Peyer's patch (tissue), 4 donors: ENCODE measurements around the gene COX7B2. TPM values are rescaled to one million over a fixed set of nuclear protein-coding genes. Genes with fewer than 3 reads are reported as not detected.

Experiments
- DNase-seq, 3 donors: peaks; one replicate each; pipeline ENCODE4 v3.0.0-alpha.2; 2017 to 2019
- H3K27ac ChIP-seq, 4 donors: fragments of 200-600 bp; sonication (generic); one replicate each; pipeline ENCODE4 v1.5.1; 2016 to 2019
- H3K27me3 ChIP-seq, 2 donors: fragments of 200-600 bp; sonication (generic); one replicate each; pipeline ENCODE4 v1.5.1; 2019
- H3K36me3 ChIP-seq, 3 donors: fragments of 200-600 bp; sonication (generic); one replicate each; pipeline ENCODE4 v1.5.1; 2016 to 2019
- H3K4me1 ChIP-seq, 4 donors: fragments of 200-600 bp; sonication (generic); one replicate each; pipeline ENCODE4 v1.5.1; 2016 to 2019
- H3K4me3 ChIP-seq, 4 donors: fragments of 200-600 bp; sonication (generic); 1 replicate in 3 of 4; 2 replicates in 1 of 4; pipeline ENCODE4 v1.5.1; 2016 to 2019; ENCODE audit warnings: mild to moderate bottlenecking in 1 of 4
- H3K9me3 ChIP-seq, 4 donors: fragments of 200-600 bp; sonication (generic); one replicate each; pipeline ENCODE4 v1.5.1; 2016 to 2019; ENCODE audit warnings: mild to moderate bottlenecking in 1 of 4
- POLR2A ChIP-seq, 2 donors: fragments of 450-650 bp; IDR thresholded peaks; one replicate each; pipeline ENCODE4 v1.5.1; 2017; ENCODE audit warnings: antibody characterized with exemption in 2 of 2, mild to moderate bottlenecking in 2 of 2, moderate library complexity in 2 of 2
- total RNA-seq, 4 donors: library from RNA; depleted of rRNA; stranded (reverse); fragments of >200 nt; gene quantifications; one replicate each; pipeline ENCODE4 v1.1.0, GENCODE V29; 2016
- TF ChIP-seq, protein P1 (sequence below), 6 experiments: fragments of 450-650 bp in 4 of 6; fragments of 200-600 bp in 2 of 6; sonication (generic) in 1 of 6; IDR thresholded peaks; one replicate each; pipeline ENCODE4 v1.5.1; 2017 to 2019; ENCODE audit warnings: antibody characterized with exemption in 6 of 6, mild to moderate bottlenecking in 3 of 6, moderate library complexity in 1 of 6

The COX7B2 gene, protein sequence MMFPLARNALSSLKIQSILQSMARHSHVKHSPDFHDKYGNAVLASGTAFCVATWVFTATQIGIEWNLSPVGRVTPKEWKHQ
- total RNA-seq, result not detected

DNA sequence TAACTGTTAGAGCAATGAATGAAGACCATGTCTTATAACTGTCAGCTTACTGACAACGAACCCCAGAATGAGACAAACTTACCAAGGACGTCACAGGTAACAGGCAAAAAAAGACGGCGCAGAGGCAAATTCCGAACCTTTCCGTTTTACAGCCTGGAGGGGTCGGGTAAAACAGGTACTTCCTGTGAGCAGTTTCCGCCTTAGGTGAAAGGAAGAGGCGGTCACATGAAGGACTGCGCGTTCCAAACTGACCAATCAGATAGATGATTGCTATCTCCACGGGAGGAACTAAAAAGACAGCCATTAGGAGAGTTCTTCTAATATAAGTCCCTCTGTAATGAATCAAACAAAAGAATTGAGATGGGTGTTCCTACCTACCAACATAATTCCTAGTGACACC lies at the start of gene COX7B2:
TSS of gene COX7B2 (minus strand) at position 168 of the 400 bp plus-strand sequence. CDS start 174,053 bp downstream, outside the sequence.
- TF ChIP-seq POLR2A (IDR thresholded peaks at IDR 0.05), result no peak
- TF ChIP-seq, protein P1, sequence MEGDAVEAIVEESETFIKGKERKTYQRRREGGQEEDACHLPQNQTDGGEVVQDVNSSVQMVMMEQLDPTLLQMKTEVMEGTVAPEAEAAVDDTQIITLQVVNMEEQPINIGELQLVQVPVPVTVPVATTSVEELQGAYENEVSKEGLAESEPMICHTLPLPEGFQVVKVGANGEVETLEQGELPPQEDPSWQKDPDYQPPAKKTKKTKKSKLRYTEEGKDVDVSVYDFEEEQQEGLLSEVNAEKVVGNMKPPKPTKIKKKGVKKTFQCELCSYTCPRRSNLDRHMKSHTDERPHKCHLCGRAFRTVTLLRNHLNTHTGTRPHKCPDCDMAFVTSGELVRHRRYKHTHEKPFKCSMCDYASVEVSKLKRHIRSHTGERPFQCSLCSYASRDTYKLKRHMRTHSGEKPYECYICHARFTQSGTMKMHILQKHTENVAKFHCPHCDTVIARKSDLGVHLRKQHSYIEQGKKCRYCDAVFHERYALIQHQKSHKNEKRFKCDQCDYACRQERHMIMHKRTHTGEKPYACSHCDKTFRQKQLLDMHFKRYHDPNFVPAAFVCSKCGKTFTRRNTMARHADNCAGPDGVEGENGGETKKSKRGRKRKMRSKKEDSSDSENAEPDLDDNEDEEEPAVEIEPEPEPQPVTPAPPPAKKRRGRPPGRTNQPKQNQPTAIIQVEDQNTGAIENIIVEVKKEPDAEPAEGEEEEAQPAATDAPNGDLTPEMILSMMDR (IDR thresholded peaks at IDR 0.05), result no peak
- no peak within 1 kb of the TSS for H3K27ac ChIP-seq
- no peaks in the 10 kb centered on the region for H3K36me3 ChIP-seq
- no peaks in the 10 kb centered on the region for H3K9me3 ChIP-seq
- no peak for DNase-seq
- no peaks in the 10 kb centered on the region for H3K4me1 ChIP-seq
- H3K4me3 ChIP-seq, result no peak within 1 kb of the TSS
- H3K27me3 ChIP-seq, result no peaks in the 10 kb centered on the region

DNA sequence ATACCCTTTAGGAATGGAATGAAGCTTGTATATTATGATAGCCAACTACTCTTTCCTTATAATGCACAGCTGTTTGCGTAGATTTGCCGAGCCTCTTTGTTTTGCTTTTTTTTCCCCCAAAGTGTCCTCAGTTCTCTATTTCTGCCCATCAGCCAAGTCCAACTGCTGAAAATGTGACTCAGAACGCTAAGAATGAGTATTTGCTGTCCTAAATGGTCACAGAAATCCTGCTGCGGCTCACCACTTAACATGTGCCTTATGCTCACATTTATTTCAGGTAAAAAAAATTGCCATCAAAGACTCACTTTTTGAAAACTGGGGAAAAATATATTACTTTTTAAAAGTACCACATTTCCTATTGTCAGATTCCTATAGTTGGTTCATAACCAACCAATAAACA lies 47.4 kb upstream of the COX7B2 start:
- Histone ChIP-seq H3K36me3 (no peaks in the 10 kb centered on the region), H3K27me3 (no peaks in the 10 kb centered on the region), H3K9me3 (no peaks in the 10 kb centered on the region), H3K4me1 (no peaks in the 10 kb centered on the region), H3K4me3 (no peak overlapping the region), H3K27ac (no peak overlapping the region)
- no peak for TF ChIP-seq POLR2A (IDR thresholded peaks at IDR 0.05)
- TF ChIP-seq, protein P1 (IDR thresholded peaks at IDR 0.05), result no peak
- no peak for DNase-seq

DNA sequence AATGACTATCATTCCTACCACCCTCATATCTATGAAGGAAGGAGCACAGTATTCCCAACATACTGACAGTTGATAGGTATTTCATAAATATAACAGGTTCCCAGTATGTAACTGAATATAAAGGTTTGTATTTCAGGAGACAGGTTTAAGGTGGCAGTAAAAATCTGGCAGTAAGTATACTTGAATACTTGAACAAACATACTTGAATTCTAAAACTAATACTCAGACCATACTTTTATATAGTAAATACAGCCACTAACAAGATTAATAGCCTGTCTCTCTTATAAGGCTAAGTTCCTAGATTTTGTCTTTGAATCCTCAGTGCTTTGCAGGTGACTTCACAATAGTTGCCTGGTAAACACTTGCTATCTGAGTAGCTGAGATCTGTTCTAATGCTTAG lies 46.6 kb upstream of the COX7B2 start:
- H3K4me1 ChIP-seq, result no peaks in the 10 kb centered on the region
- H3K36me3 ChIP-seq, result no peaks in the 10 kb centered on the region
- H3K27ac ChIP-seq, result no peak overlapping the region
- H3K4me3 ChIP-seq, result no peak overlapping the region
- no peaks in the 10 kb centered on the region for H3K27me3 ChIP-seq
- TF ChIP-seq, protein P1 (IDR thresholded peaks at IDR 0.05), result no peak
- TF ChIP-seq POLR2A (IDR thresholded peaks at IDR 0.05), result no peak
- no peaks in the 10 kb centered on the region for H3K9me3 ChIP-seq
- no peak for DNase-seq

DNA sequence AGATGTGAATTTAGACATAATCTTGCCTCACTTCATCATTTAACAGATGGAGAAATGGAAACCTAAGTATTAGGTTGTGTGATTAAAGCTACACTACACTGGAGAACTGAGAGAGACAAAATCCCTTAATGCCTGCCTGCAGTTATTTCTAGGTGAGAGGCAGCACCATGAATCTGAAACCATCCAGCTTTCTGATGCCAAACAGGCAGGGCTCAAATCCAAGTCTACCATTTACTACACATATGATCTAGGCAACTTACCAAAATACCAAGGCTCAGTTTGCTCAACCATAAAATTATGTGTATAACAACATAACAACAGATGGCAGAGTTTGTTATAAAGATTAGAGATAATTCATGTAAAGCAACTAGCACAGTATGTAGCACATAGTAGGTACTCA lies 45.6 kb upstream of the COX7B2 start:
- Histone ChIP-seq H3K4me3 (no peak overlapping the region), H3K9me3 (no peaks in the 10 kb centered on the region), H3K27me3 (no peaks in the 10 kb centered on the region), H3K27ac (no peak overlapping the region), H3K4me1 (no peaks in the 10 kb centered on the region), H3K36me3 (no peaks in the 10 kb centered on the region)
- no peak for DNase-seq
- no peak for TF ChIP-seq POLR2A (IDR thresholded peaks at IDR 0.05)
- TF ChIP-seq, protein P1 (IDR thresholded peaks at IDR 0.05), result no peak

DNA sequence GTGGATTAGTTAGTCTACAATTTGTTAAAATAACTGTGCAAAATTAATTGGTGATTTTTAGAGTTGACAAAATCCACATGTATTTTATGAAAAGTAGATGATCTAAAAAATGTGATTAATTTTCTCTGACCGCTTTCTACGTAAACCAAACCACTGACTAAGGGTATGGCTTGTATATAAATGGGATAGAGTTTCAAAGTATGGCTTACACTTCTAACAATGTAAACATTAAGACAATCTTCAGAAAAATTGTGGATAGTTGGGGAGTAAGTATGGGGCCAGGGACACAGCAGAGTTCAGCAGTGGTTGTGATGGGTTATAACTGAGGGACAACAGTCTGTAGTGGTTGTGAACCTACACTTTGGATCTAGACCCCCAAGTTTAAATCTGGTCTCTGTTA lies 44.5 kb upstream of the COX7B2 start:
- Histone ChIP-seq H3K4me3 (no peak overlapping the region), H3K27ac (no peak overlapping the region), H3K36me3 (no peaks in the 10 kb centered on the region), H3K9me3 (no peaks in the 10 kb centered on the region), H3K27me3 (no peaks in the 10 kb centered on the region), H3K4me1 (no peaks in the 10 kb centered on the region)
- DNase-seq, result no peak
- TF ChIP-seq, protein P1 (IDR thresholded peaks at IDR 0.05), result no peak
- no peak for TF ChIP-seq POLR2A (IDR thresholded peaks at IDR 0.05)

DNA sequence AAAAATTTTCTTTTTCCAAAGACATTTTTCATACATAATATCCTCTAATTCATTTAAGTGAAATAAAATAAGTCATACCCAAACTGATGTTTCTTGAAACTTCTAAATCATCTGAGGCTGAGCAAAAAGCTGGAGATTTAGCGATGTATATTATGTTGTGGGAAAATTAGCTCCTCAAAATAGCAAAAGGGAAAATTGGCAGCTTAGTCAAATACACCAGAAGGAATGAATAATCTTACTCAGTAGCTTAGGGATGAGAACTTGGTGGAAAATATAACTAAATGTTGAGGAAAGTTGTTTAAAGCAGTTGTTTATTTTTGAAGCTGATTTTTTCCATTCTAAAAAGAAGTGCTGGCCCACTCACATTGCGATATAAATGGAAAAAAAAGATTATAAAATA lies 43.4 kb upstream of the COX7B2 start:
- Histone ChIP-seq H3K4me3 (no peak overlapping the region), H3K27ac (no peak overlapping the region), H3K27me3 (no peaks in the 10 kb centered on the region), H3K36me3 (no peaks in the 10 kb centered on the region), H3K9me3 (no peaks in the 10 kb centered on the region), H3K4me1 (no peaks in the 10 kb centered on the region)
- DNase-seq, result no peak
- no peak for TF ChIP-seq POLR2A (IDR thresholded peaks at IDR 0.05)
- TF ChIP-seq, protein P1 (IDR thresholded peaks at IDR 0.05), result no peak
